ENCODE results near the gene NXPH1. TPM values are rescaled to one million over a fixed set of nuclear protein-coding genes. Genes with fewer than 3 reads are reported as not detected.

NXPH1 gene
- total and polyA plus RNA-seq, 7 donors: not detected

DNA sequence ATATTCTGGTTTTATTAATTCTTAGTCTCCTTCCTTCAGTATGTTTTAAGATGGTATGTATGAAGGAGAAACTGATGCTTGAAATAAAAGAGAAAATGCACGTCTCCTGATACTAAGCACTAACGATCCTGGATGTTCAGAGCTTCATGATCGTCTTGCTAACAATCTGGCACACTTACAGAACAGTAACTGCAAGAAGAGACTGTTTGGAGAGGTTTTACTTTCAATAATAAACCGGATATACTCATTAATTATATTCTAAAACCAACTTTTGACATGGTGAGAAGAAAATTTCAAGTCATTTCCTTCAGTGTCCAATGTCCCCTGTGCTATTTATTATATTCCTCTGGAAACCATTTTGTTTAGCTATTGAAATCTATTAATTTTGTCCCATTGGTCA, 251.0 kb downstream of the NXPH1 start:
- DNase-seq: no peak
- Histone ChIP-seq H3K4me1 (no peaks in the 10 kb centered on the region), H3K4me3 (no peak overlapping the region), H3K27ac (no peak overlapping the region), H3K36me3 (ENCODE audit: insufficient read depth in 1 of 2, low read depth in 1 of 2) (no peaks in the 10 kb centered on the region), H3K27me3 (ENCODE audit: insufficient read depth in 3 of 3, low read length in 2 of 3) (no peaks in the 10 kb centered on the region), H3K9me3 (no peaks in the 10 kb centered on the region)
- WGBS, 3 donors: 37 to 55% (median 41%) methylated on average over 4 of the region's 4 CpGs
- intact Hi-C loops (cut with DNase I): no loop called here
- ATAC-seq: no peak
- TF ChIP-seq, protein P1, sequence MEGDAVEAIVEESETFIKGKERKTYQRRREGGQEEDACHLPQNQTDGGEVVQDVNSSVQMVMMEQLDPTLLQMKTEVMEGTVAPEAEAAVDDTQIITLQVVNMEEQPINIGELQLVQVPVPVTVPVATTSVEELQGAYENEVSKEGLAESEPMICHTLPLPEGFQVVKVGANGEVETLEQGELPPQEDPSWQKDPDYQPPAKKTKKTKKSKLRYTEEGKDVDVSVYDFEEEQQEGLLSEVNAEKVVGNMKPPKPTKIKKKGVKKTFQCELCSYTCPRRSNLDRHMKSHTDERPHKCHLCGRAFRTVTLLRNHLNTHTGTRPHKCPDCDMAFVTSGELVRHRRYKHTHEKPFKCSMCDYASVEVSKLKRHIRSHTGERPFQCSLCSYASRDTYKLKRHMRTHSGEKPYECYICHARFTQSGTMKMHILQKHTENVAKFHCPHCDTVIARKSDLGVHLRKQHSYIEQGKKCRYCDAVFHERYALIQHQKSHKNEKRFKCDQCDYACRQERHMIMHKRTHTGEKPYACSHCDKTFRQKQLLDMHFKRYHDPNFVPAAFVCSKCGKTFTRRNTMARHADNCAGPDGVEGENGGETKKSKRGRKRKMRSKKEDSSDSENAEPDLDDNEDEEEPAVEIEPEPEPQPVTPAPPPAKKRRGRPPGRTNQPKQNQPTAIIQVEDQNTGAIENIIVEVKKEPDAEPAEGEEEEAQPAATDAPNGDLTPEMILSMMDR (IDR thresholded peaks at IDR 0.05): no peak

DNA sequence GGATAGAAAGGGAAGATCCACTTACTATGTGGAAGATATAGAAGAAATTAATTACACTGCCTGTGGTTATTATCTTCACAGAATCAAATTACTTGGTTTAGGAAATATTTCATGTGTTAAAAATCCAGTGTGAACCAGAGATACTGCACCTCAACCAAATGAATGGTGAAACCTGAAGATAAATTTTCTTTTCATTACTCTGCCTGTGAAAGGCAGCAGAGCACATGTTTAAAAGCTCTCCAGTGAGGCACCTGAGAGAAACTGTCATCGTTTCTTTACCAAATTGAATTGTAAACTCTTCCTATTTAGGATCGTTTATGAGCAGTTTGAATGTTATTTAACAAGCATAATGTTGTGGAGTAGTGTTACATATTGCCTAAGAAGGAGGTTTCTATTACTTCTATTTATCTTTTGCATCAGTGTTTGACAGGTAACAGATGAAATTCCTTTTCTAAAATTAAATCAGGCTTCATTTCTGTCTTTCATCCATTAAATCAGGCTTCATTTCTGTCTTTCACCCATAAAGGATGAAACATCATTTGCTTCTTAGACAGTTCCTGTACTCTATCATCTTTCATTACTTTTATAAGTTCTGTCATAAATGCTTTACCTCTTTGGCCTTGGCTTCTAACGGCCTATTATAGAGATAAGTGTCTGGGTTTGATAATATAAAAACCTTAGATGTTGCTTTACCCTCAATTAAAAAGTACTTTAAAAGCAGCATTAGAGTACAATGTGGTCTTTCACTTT, 266.6 kb downstream of the NXPH1 start:
- TF ChIP-seq, protein P1 (IDR thresholded peaks at IDR 0.05): no peak
- Histone ChIP-seq H3K9me3 (no peaks in the 10 kb centered on the region), H3K4me3 (no peak overlapping the region), H3K36me3 (ENCODE audit: insufficient read depth in 1 of 2, low read depth in 1 of 2) (no peaks in the 10 kb centered on the region), H3K27ac (no peak overlapping the region), H3K4me1 (no peaks in the 10 kb centered on the region), H3K27me3 (ENCODE audit: insufficient read depth in 3 of 3, low read length in 2 of 3) (no peaks in the 10 kb centered on the region)
- WGBS, 3 donors: 49 to 56% (median 51%) methylated on average over 3 of the region's 3 CpGs
- ATAC-seq (no peak), DNase-seq (no peak)
- intact Hi-C loops (cut with DNase I): no loop called here

DNA sequence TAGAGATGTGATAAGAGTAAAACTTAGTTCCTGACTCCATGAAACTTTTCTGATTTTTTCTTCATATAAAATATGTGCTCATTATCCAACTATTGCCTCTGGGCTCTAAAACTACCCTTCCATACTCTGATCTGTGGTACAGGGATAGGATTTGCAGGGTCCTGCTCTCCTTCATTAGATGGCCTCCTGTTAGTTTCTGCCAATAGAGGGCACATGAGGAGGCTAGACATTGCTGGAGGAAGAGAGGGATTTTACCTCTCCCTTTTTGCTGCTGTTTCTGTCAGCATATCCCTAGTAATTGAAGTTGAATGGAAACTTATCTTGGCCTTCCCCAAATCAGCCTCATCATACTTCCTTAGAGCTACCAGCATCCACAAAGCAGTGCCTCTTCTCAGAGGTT, 269.4 kb downstream of the NXPH1 start:
- no peaks in the 10 kb centered on the region for H3K9me3 ChIP-seq
- no peak overlapping the region for H3K27ac ChIP-seq
- DNase-seq (no peak), ATAC-seq (no peak)
- H3K27me3 ChIP-seq (ENCODE audit: insufficient read depth in 3 of 3, low read length in 2 of 3): no peaks in the 10 kb centered on the region
- TF ChIP-seq, protein P1 (IDR thresholded peaks at IDR 0.05): no peak
- H3K4me1 ChIP-seq: no peaks in the 10 kb centered on the region
- H3K36me3 ChIP-seq (ENCODE audit: insufficient read depth in 1 of 2, low read depth in 1 of 2): no peaks in the 10 kb centered on the region
- no peak overlapping the region for H3K4me3 ChIP-seq
- intact Hi-C loops (cut with DNase I): no loop called here

DNA sequence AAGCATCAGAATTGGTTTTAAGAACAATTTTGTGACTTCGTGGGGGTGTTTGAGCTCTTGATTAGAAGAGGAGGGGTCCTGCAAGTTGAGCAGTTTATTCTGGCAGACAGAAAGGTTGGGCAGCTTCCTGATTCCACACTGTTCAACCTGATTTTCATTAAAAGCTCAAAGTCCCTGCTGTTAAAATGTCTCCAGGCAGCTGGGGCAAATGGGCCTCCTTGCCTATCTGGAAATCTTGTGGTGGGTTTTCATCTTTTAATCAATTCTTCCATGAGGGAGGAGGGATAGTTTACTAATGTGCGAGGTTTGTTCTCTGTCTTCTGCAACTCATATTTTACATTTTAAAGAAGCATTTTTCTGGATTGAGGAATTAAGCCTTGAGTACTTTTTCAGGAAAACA, 276.7 kb downstream of the NXPH1 start:
- intact Hi-C loops (cut with DNase I): no loop called here
- Histone ChIP-seq H3K9me3 (no peaks in the 10 kb centered on the region), H3K4me3 (no peak overlapping the region), H3K27ac (no peak overlapping the region), H3K4me1 (no peaks in the 10 kb centered on the region), H3K27me3 (ENCODE audit: insufficient read depth in 3 of 3, low read length in 2 of 3) (no peaks in the 10 kb centered on the region), H3K36me3 (ENCODE audit: insufficient read depth in 1 of 2, low read depth in 1 of 2) (no peaks in the 10 kb centered on the region)
- ATAC-seq (no peak), DNase-seq (no peak)
- 50 to 57% (median 57%) methylated on average over 2 of the region's 2 CpGs for WGBS, 3 donors
- TF ChIP-seq, protein P1 (IDR thresholded peaks at IDR 0.05): no peak

DNA sequence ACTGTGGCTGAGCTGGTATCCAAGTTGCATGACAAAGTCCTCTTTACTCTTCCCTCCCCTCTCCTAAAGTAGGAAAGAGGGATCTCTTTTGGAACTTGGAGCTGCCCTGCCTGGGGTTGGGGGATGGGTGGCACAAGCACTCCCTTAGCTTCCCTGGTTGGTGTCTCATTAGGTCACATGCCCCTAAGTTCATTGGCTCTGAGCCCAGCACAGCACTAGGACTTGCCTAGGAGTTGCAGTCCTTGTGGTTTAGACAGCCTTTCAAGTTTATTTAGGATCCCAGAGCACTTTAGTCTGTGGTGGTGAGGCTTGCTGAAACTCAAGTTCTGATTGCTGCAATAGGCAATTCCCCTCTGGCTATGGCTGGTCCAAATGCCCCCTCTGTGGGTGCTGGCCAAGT, 281.4 kb downstream of the NXPH1 start:
- Histone ChIP-seq H3K36me3 (ENCODE audit: insufficient read depth in 1 of 2, low read depth in 1 of 2) (no peaks in the 10 kb centered on the region), H3K4me1 (no peaks in the 10 kb centered on the region), H3K4me3 (no peak overlapping the region), H3K27me3 (ENCODE audit: insufficient read depth in 3 of 3, low read length in 2 of 3) (no peaks in the 10 kb centered on the region), H3K27ac (no peak overlapping the region), H3K9me3 (no peaks in the 10 kb centered on the region)
- intact Hi-C loops (cut with DNase I): no loop called here
- TF ChIP-seq, protein P1 (IDR thresholded peaks at IDR 0.05): no peak
- no peak for ATAC-seq
- DNase-seq: no peak
